GM18909 (cell line): ENCODE measurements around the gene XRCC3.

Experiments
- ATAC-seq: cut with Tn5 transposase; IDR thresholded peaks from one replicate; pipeline ENCODE4 v1.9.1; 2021; ENCODE audit warnings: mild to moderate bottlenecking; ENCODE audit not compliant: unreplicated experiment, poor library complexity

Gene XRCC3

DNA sequence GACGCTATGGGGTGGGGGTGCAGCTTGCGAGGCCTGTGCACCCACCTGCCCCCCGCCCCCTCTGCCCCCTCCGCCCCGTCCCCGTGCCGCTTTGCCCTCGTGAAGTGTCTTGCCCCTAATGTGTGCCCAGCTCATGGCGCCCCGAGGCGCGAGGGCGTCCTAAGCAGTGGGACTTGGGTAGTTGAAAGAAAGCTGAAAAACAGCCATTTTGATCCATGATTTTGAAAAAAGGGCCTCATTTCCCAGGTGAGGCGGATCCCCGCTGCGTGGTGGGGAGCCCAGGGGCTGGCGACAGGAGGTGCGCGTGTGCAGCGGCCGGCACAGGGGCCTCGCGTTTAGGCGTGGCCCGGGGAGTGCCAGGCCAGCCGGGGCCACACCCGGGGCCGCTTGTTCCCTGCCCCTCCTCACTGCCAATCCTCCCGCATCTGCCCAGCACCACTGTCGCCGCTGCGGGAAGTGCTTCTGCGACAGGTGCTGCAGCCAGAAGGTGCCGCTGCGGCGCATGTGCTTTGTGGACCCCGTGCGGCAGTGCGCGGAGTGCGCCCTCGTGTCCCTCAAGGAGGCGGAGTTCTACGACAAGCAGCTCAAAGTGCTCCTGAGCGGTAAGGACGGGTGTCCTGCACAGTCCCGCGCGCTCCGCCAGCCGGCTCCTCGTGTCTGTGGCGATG lies 12.2 kb upstream of the XRCC3 start:
- ATAC-seq: no peak

DNA sequence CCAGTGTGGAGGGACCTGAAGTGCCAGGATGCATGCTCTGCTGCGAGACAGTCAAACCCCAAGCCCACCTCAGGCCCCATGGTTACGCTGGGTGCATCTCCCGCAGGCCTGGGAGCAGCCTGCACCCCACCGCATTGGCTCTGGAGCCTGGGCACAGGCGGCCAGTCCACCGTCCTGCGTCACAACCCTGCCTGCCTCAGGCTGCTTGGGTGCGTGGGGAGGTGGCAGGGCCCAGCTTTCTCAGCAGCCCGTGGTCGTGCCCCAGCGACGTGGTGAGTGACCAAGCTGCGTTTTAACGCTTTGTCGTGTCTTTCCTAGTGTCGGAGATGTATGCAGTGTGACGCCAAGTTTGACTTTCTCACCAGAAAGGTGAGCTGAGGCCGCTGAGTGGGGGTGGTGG lies 11.2 kb upstream of the XRCC3 start:
- ATAC-seq: no peak

DNA sequence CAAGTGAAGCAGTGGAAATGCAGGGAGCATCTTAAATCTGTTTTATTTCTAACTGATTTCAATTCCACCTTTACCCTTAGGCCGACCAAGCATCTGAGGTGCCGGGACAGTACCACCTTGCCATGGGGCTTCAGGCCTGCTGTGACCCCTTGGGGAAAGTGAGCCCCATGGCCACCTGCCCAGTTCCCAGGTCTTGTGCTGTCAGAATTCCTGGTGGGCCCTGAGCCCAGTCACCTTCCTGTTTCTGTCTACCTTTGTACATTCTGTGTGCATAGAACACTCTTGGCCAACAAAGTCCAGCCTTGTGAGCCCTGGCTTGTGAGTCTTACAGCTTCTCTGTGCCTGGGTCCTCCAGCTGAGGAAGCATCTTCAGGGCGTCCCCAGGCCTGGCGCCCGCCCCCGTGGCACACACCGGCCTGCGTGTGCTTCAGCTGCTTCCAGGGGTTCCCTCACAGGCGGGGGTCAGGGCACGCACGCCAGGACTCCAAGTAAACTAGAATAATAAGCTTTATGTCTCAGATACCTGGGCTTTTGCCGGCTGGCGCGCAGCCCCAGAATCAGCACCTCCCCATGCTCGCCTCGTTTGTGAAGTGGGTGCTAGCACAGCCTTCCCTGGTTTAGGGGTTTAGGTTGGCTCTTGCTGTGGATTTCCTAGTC lies 10.6 kb upstream of the XRCC3 start:
- ATAC-seq: no peak

DNA sequence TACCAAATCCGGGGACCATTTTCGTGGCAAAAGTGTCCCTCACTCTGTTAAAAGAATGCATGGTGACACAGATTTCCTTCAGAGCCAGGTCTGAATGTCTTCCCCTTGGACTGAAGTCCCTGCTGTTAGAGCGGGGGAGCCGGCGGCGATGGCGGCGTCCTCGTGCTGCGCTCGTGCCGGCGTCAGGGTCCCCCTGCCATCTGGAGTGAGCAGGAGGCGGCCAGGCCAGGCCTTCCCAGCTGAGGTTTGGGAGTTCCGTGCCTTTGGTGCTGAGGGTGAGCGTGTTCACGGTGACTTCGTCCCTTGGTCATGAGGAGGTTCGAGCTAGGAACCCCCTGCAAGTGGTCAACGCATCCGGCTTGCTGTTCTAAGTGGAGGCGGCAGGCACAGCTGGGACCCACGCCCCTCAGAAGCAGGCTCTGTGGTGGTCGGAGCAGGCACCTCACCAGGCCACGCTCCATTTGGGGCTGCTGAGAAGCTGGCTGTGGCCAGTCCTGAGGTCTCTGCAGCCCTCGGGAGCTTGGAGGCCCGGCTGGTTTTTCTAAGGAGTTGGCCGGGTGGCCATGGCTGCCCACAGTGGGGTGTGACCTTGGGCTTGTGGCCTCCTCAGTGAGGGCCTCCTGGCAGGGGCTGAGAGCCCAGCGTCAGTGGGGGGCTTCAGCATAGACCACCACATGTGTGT lies 9.9 kb upstream of the XRCC3 start:
- no peak for ATAC-seq

DNA sequence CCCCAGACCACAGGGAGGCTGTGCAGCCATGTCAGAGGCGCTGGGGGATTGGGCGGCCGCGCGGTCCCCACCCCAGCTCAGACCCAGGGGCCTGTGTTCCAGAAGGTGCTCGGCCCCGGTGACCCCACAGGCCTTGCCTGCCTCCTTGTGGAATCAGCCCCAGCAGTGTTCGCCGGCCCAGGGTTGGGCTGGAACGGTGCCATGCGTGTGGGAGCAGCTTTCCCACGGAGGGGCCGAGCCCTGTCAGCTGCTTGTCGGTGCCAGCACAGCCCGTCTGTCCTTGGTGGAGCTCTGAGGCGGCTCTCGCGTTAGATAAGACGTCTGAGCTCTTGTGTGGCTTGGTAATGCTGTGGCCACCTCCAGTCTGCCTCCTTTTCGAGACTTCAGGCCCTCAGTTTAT lies 8.9 kb upstream of the XRCC3 start:
- no peak for ATAC-seq

DNA sequence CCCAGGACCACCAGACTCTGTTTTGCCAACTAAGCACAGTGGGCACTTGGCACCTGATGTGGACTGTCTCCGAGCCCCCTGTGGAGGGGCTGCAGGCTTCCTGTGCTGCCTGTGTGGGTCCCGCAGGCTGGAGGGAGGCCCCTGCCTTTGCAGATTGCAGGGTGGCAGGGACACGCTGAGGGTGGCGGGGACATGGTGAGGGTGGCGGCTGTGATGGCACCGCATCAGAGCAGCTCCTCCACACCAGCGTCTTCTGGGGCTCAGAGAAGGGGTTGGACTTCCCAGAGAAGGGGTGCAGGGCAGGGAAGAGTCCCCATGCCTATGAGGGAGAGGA lies 8.5 kb upstream of the XRCC3 start:
- no peak for ATAC-seq

DNA sequence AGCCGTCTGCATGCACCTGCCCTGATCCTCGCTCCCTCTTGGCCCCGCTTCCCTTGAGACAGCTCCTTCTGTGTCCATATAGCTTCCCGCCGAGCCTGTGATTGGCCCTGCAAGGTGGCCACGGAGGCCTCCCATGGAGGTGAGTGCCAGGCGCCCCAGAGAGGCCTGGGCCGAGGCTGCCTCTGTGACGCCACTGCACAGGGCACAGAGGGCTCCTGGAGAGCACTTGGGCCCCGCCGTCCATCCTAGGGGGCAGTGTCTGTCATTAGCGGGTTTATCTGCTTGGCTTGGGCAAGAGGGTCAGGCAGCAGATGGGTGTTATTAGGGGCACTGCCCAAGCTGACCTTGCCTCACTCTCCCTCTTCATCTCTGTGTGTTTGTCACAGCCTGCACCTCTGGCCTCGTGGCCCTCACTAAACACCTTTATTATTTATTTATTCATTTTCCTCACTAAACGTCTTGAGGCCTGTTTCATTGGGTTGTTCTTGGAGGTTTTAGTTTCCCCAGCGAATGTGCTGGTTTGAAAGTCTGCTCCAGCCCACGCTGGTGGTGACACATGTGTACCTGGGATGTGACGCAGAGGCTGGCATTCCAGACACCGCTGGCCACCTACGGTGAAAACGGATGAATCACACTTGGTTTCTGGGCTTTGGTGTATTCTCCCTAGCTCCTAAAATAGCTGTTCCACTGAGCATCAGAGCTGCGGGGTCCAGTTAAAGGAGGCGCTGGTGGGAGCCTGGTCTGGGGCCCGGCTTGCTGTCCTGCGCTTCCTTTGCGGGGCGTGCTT lies 6.3 kb upstream of the XRCC3 start:
- ATAC-seq: no peak

DNA sequence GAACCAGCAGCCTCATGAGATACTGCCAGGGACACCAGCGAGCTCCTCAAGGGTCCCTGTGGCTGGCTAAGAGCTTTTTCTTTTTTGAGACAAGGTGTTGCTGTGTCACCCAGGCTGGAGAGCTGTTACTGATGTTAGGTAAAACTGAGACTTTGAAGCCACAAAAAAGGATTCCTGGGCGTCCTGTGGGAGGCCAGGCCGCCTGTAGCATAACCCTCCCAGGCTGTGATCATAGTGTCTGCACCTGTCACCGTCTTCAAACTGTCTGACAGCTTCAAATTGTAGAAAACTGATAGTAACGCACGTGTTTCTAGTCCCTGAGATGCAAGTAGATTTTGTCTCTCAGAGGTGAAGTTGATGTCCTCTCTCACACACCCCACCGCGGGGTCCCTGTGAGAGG lies 4.5 kb upstream of the XRCC3 start:
- no peak for ATAC-seq

DNA sequence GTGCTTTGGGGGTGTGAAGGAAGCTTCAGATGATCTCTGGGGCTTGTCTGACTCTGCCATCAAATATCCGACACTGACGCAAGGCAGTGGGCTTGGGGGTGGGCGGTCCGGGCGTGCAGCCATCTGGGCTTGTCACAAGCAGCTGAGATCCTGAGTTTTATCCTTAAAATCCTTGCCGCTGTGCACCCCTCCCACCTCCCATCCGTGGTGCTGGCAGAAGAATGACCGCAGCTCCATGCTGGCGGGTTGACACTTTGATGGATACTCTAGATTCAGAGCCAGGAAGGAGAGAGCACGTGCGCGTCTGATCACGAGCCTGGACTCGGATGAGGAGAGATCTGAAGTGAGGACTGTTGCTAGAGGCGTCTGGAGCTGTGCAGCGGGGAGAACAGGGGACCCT lies 3.3 kb upstream of the XRCC3 start:
- no peak for ATAC-seq

DNA sequence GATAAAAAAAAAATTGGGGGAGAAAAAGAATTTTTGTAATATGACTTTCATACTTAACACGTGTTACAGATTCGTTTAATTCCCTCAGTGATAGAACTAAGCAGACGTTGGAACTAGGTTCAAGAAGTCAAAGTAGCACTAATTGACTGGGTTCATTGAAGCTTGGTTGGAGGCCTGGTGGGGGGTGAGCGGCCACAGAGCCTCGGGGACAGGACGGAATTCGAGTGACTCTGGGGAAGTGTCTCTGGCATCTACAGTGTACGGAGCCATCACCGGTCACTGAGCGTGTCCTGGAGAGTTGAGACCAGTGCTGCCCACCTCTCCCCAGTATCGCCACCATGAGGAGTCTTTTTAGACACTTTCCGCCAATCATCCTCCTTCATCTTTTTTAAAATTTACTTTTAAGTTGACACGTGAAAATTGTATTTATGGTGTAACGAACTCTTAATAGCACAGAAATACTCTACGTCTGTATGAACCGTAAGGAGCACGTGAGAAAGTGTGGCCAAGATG lies 1.7 kb upstream of the XRCC3 start:
- no peak for ATAC-seq

DNA sequence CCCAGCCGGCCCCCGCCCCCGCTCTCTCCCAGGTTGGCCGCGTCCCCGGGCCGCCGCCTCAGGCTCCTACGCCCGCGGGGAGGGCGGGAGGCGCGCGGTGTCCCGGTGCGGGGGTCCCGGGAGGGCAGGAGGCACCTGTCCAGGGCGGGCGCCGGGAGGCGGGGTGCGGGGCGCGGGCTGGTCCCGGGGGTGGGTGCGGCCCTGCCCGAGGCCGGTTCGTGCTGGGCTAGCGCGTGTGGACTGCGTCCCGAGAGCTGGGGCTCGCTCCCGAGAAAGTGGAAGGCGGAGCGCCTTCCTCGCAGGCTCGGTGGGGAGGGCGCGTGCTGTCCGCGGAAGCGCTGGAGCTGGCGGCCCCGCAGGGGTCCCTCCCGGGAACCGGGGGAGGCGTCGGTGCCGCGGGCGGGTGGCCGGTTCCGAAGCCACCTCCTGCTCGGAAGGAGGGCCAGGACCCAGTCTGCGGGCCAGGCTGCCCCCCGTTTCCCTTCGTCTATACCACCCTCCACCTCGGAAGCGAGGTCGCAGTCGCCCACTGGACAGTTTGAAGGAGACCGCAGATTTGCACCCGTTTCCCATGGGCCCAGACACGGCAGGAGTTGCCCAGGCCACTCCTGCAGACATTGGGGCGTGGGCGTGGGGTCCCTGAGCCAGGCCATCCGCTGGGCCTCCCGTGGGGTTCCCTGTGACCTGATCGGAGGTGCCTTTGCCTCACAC lies 995 bp upstream of the XRCC3 start:
- ATAC-seq: peak; percentile 6

DNA sequence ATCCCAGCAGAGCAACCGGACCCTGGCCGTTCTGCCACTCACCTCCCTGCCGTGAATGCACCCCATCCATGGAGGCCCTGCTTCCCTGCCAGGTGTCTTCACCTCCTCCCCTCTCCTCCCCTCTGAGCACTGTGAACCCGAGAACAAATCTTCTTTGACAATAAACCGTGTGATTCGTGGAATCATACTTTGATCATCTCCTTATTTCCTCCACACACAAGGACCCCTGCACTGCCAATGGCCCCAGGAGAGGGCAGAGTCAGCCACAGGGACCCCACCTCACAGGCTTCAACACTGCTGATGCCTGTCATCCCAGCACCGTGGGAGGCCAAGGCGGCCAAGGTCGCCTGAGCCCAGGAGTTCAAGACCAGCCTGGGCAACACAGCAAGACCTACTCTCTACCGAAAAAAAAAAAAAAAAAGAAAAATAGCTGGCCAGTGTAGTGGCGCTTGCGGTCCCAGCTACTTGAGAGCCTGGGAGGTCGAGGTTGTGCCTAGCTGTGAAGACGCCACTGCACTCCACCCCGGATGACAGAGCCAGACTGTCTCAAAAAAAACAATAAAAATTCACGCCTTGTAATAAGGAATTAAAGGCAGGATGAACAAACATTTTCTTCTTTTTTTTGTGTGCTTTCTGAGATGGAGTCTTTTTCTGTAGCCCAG lies 1.1 kb downstream of the XRCC3 start:
- no peak for ATAC-seq

DNA sequence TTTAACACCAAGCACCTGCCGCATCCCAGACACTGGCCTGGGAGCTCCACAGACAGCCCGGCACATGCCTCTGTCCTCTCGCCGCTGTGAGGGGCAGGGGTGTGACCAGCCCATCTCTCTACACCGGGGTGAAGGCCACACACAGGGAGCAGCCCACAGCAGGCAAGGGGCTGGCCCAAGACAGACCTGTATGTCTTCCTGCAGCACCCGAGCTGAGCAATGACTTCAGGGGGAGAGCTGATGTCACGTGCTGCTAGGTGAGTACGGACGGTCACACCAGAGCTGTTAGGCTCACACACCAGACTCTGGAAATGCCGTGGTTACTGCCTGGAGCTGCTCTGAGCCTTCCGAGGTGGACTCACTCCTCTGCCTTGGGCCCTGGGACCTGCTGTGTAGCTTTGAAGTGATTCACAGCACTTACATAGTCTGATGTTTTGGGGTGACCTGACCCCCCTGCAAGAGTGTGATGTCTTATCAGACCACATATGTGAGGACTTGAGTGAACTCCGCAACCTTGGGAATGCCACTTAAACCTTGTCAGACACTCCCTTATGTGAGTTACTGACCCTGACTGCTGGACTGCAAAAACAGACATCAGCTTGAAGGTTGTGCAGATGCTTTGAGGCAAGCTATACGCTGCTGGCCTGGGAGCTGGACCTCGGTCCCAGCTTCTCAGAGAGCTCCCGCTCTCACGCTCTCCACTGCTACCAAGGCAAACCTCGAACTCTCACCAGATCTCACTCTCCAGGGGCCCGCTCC lies 1.8 kb downstream of the XRCC3 start:
- no peak for ATAC-seq

DNA sequence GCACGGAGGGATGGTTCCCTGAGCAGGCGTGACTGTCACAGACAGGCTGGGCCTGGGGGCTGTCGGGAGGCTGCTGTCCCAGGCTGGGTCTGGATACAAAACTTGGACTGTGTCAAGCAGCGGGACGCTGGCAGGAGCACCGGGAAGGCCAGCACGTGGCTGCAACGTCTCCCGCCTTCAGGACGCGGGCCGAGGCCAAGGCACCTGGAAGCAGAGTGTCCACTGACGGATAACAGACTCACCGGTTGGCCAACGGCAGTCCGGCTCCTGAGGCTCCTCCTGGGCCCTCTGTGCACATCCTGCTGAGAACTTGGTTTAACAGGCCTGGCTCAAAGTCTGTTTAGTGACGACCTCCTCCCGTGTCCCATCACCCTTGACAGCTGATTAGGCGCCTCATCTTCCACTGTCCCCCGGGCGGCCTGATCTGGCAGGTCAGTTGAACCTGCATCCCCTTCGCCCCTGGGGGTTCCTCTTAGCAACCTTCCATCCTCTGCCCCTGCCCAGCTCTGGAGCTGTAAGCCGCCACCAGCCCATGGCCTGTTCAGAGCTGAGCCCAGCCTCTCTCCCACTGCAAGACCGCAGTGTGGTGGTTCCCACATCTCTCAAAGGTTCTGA lies 2.5 kb downstream of the XRCC3 start:
- no peak for ATAC-seq

DNA sequence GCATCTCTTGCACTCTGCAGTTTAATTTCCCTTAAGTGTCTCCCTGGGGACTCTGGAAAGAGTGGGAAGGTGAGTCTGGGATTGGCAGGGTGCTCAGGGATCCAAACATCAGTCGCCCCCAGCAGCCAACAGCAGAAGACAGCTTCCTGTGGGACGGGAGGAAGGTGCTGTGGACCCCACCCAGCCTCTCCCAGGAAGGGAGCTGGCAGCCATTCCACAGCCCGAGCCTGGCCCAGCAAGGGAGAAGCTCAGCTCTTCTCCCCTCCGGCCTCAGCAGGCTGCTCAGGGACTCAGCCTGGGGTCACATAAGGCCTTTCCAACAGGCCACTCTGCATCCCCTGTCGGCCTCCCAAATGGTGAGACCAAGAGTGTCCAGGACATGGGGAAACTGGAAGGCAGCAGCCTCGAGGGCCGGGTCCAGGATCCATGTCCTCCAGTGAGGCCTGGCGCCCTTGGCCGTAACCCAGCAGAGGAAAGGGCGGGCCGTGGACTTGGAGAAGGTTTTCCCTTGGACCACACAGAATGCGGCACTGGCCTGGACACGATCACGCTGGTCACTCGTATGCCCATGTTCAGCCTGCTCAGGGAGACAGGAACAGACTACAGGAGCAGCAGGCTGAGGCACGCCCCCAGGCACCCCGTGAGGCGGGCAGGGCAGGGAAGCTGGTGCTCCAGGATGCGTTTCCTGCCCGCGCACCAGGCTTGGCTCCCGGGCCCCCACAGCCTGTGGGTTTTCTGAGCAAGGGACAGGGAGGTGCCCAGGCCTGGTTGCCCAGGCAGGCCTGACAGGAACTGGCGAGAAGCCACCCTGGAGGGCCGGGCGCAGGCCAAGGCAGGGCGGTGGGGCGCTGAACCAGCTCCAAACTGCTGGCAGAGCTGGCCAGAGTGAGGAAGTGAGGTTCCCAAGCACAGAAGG lies 3.5 kb downstream of the XRCC3 start:
- ATAC-seq: no peak

DNA sequence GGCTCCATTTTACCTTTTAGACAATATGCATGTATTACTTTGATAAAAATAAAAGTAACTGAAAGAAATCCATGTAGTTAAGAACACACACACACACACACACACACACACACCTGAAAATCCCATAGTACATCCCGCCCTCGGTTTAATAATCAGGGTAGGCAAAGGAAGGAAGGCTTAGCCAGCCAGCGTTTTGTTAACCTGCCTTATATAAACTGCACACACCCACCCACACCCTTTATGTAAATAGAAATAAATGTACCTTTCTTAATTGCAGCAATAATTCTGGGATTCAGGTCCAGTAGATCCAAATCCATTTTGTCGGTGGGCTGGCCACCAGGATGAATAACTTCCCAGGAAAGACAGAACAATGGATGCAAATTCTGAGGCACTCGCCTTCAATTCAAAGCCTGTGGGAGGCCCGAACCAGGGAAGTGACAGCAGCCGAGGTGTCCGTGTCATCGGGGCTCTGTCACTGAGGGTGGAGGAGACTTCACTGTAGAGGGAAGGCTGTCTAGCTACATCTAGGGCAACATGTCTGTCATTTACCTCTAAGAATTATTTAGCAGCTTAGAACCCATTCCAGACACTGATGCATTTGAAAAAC lies 4.4 kb downstream of the XRCC3 start:
- no peak for ATAC-seq

DNA sequence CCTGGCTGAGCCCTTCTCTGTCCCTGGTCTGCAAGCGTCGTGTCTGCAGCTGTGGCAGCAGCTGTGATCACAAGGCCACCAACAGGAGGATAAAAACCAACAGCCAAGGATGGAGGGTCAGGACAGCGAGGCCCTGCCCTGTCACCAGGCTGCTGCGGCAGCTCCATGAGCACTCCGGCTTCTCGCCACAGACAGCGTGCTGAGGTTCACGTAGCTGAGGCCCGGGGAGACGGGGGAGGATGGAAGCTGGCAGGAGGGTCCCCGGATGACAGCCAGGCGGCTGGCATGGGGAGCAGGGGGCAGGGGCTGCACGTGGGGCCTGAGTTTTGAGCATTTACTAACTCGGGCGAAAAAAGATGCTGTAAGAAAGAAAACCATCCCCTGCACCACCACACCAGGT lies 5.4 kb downstream of the XRCC3 start:
- no peak for ATAC-seq
